ENCODE data around the gene SERGEF.

SERGEF gene

GRCh38 chr11:17848715-17849114 is 164.1 kb downstream of the SERGEF start:
- no peak overlapping the region for H3K4me3 Mint-ChIP-seq
- no peak overlapping the region for H3K27ac Mint-ChIP-seq
- no peaks in the 10 kb centered on the region for H3K27me3 Mint-ChIP-seq
- no peaks in the 10 kb centered on the region for H3K9me3 Mint-ChIP-seq
- no peak for DNase-seq
- ATAC-seq: no peak
- H3K4me1 Mint-ChIP-seq: no peaks in the 10 kb centered on the region

- ATAC-seq (no peak), DNase-seq (no peak)
- Mint-ChIP-seq H3K9me3 (no peaks in the 10 kb centered on the region), H3K4me1 (no peaks in the 10 kb centered on the region), H3K4me3 (no peak overlapping the region), H3K27ac (no peak overlapping the region), H3K27me3 (no peaks in the 10 kb centered on the region)
Observed at GRCh38 chr11:17846852-17847453, 165.9 kb downstream of the SERGEF start.

GRCh38 chr11:17845431-17845881 is 167.4 kb downstream of the SERGEF start:
- H3K4me1 Mint-ChIP-seq: no peaks in the 10 kb centered on the region
- no peaks in the 10 kb centered on the region for H3K27me3 Mint-ChIP-seq
- H3K27ac Mint-ChIP-seq: peak overlapping the region in 1 of 2 donors; percentile 29
- no peak overlapping the region for H3K4me3 Mint-ChIP-seq
- ATAC-seq (no peak), DNase-seq (no peak)
- no peaks in the 10 kb centered on the region for H3K9me3 Mint-ChIP-seq

DNA sequence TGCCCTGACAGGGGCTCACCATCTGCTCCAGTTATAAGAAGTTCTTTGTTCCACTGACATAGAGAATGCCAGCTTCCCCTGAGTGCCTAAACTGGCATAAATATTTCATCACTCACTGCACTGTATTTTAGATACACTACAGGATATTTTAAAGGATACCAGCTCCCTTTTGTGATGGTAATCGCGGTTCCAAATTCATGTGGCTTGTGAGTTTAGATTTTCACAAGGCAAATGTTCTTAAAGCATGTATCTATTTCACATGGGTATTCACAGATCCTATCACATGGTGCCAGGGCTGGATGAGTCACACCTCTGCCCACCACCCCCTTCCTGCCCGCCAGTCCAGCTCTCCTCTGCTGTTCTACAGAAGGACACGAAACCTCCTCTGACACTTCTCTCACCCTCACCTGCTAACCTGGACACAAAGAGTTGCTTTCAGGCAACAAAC is 172.7 kb downstream of the SERGEF start:
- ATAC-seq (peak; percentile 46), DNase-seq (no peak)
- no peaks in the 10 kb centered on the region for H3K9me3 Mint-ChIP-seq
- H3K27ac Mint-ChIP-seq: no peak overlapping the region
- no peak overlapping the region for H3K4me3 Mint-ChIP-seq
- H3K27me3 Mint-ChIP-seq: no peaks in the 10 kb centered on the region
- H3K4me1 Mint-ChIP-seq: no peaks in the 10 kb centered on the region

DNA sequence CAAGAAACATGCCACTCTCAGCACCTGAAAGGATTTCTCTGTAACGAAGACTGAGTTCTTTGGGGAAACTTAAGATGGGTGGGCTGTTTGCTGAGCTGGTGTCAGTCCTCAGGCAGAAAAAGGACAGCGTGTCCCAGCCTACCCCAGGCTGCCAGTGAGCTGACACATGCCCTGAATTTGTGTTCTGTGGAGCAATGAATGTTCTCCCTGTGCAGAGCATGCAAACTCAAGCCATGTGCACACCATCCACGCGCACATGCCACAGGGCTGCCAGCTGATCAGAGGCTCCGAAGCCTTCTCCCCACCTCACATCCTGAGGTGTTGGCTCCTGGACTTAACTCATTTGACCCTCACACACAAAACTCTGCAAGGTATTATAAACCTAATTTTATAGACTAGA is 173.4 kb downstream of the SERGEF start:
- no peaks in the 10 kb centered on the region for H3K27me3 Mint-ChIP-seq
- no peaks in the 10 kb centered on the region for H3K4me1 Mint-ChIP-seq
- no peak for ATAC-seq
- H3K27ac Mint-ChIP-seq: no peak overlapping the region
- DNase-seq: no peak
- H3K4me3 Mint-ChIP-seq: no peak overlapping the region
- H3K9me3 Mint-ChIP-seq: no peaks in the 10 kb centered on the region

- DNase-seq (no peak), ATAC-seq (no peak)
- peak overlapping the region in 1 of 2 donors; percentile 6 for H3K27ac Mint-ChIP-seq
- H3K27me3 Mint-ChIP-seq: no peaks in the 10 kb centered on the region
- H3K4me3 Mint-ChIP-seq: no peak overlapping the region
- no peaks in the 10 kb centered on the region for H3K9me3 Mint-ChIP-seq
- H3K4me1 Mint-ChIP-seq: no peaks in the 10 kb centered on the region
Observed at GRCh38 chr11:17838102-17838501, 174.7 kb downstream of the SERGEF start.

DNA sequence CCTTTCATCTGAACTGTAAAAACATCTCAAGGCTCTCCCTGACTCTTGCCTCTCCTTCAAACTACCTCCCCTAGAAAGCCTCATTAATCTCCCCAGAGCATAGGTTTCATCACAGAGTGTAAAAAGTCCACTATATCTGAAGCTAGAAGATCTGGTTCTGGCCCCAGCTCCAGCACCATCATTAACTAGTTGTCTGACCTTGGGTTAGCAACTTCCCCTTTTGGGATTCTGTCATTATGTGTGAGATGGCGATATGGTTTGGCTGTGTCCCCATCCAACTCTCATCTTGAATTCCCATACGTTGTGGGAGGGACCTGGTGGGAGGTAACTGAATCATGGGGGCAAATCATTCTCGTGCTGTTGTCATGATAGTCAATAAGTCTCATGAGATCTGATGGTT is 181.0 kb downstream of the SERGEF start:
- H3K4me1 Mint-ChIP-seq: no peaks in the 10 kb centered on the region
- H3K4me3 Mint-ChIP-seq: no peak overlapping the region
- DNase-seq (no peak), ATAC-seq (no peak)
- no peaks in the 10 kb centered on the region for H3K27me3 Mint-ChIP-seq
- no peak overlapping the region for H3K27ac Mint-ChIP-seq
- H3K9me3 Mint-ChIP-seq: no peaks in the 10 kb centered on the region

DNA sequence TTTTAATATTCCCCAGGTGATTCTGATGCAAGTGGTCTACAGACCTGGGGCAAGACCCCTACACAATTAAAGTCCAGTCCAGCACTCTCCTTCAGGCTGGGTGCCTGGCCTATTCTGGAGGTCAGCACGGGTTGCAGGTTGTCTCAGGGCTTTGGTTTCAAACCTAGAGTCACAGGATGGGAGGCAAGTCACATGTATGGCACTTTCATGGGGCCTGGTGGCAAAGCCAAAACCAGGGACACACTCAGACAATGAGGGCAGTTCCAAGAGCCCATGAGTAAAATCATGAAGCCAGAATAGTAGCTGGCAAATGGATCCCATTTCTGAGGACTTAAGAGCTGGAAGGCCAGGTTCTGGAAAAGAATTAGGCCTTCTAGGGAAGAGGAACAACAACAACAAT is 181.6 kb downstream of the SERGEF start:
- DNase-seq (no peak), ATAC-seq (no peak)
- no peaks in the 10 kb centered on the region for H3K9me3 Mint-ChIP-seq
- H3K4me1 Mint-ChIP-seq: no peaks in the 10 kb centered on the region
- no peaks in the 10 kb centered on the region for H3K27me3 Mint-ChIP-seq
- H3K4me3 Mint-ChIP-seq: no peak overlapping the region
- no peak overlapping the region for H3K27ac Mint-ChIP-seq

DNA sequence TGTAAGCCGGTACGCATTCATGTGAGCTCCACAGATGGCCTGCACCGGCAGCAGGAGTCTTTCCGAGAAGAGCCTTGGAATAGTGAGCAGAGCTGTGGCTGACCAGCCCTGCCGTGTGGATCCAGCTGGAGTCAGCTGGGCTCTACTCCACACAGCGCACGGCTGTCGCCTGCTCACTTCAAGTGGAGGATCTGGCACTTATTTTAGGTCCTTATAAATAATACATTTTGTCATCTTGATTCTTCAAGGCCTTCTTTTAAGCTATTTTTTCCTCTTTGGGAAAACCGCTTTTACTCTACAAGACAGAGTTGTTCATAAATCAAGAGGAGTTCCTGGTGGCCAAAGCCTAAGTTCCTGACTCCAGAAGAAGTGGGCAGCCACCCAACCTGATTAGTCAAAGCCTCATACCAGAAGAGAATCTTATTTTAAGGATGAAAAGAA is 184.5 kb downstream of the SERGEF start:
- H3K4me3 Mint-ChIP-seq: no peak overlapping the region
- no peak for DNase-seq
- peak overlapping the region in 1 of 2 donors; percentile 28 for H3K27ac Mint-ChIP-seq

DNA sequence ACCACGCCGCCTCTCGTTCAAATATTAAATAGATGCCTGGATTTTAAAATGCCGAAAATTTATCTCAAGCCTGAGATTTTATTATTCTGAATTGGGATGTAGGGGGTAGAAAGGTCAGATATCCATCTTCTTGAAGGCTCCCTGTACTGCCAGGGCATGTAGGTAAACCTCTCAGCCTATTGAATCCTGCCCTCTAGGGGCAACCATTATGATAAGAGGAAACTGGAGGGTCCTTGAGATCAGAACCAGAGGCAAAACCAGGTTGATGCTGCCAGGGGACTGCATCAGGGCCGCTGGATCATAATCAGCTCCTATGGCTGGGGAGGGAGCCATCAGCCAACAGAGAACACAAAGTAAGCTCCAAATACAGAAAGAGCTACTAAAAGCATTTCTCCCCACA is 185.8 kb downstream of the SERGEF start:
- ATAC-seq (no peak), DNase-seq (no peak)
- Mint-ChIP-seq H3K9me3 (no peaks in the 10 kb centered on the region), H3K27me3 (no peaks in the 10 kb centered on the region), H3K4me3 (no peak overlapping the region), H3K27ac (no peak overlapping the region), H3K4me1 (no peaks in the 10 kb centered on the region)

More for the DNA sequence above, 184.5 kb downstream of the SERGEF start:
- H3K27me3 Mint-ChIP-seq: no peaks in the 10 kb centered on the region
- H3K9me3 Mint-ChIP-seq: no peaks in the 10 kb centered on the region
- no peak for ATAC-seq
- H3K4me1 Mint-ChIP-seq: no peaks in the 10 kb centered on the region

DNA sequence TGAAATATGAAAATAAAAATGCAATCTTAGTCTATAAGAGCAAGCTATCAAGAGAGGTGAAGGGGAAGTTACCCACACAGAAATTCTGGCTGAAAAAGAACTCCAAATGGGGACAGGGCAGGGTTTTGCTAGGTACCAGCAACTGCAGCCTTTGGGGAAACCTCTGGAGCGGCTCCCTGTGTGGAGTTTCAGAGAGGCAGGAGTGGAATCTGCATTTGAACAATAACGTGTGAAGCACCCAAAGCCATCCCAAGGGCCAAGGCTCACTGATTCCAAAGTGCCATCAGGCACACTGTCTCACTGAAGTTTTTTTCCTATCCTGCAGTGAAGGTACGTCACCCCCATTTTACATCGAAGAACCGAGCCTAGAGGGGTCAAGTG is 190.5 kb downstream of the SERGEF start:
- DNase-seq (no peak), ATAC-seq (no peak)
- Mint-ChIP-seq H3K4me3 (no peak overlapping the region), H3K27me3 (no peaks in the 10 kb centered on the region), H3K27ac (no peak overlapping the region), H3K9me3 (no peaks in the 10 kb centered on the region), H3K4me1 (peaks cover 6% of the 10 kb centered on the region)

GRCh38 chr11:17821648-17822400 is 191.0 kb downstream of the SERGEF start:
- no peak overlapping the region for H3K27ac Mint-ChIP-seq
- H3K4me1 Mint-ChIP-seq: peaks cover 6% of the 10 kb centered on the region
- H3K9me3 Mint-ChIP-seq: no peaks in the 10 kb centered on the region
- no peak for ATAC-seq
- H3K27me3 Mint-ChIP-seq: no peaks in the 10 kb centered on the region
- no peak for DNase-seq
- no peak overlapping the region for H3K4me3 Mint-ChIP-seq

DNA sequence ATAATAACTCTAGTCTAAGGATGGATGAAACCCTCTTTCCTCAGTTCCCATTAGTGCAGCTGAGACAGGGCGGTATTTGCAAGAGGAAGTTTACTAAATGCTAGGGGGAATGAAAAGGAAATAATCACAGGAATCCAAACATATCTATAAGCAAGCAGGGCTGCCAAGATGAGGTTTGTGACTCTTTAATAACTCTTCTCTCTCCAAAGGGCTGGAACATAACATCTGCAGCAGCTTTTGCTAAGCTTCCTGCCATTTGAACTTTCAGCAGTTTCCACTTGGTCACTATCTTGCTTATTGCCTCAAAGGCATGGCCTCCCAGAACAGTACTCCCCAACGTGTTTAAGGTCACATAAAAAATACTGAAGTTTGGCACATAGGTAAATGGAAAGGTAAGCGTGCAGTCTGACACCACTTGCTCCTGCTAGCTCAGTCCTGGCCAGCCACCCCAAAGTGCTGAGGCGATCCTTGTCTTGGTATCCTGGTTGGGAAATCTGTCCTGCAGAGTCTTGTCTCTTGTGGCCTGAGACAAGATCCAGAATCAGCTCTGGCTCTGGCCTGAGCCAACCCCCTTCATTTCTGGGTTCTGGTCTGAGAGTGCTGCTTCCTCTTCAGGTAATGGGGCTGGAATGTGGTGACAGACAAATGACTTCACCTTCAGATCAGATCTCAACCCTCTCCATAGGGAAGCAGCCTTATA is 196.5 kb downstream of the SERGEF start:
- no peaks in the 10 kb centered on the region for H3K27me3 Mint-ChIP-seq
- ATAC-seq (no peak), DNase-seq (no peak)
- H3K4me1 Mint-ChIP-seq: peaks cover 6% of the 10 kb centered on the region
- H3K9me3 Mint-ChIP-seq: no peaks in the 10 kb centered on the region
- H3K4me3 Mint-ChIP-seq: no peak overlapping the region
- H3K27ac Mint-ChIP-seq: no peak overlapping the region

DNA sequence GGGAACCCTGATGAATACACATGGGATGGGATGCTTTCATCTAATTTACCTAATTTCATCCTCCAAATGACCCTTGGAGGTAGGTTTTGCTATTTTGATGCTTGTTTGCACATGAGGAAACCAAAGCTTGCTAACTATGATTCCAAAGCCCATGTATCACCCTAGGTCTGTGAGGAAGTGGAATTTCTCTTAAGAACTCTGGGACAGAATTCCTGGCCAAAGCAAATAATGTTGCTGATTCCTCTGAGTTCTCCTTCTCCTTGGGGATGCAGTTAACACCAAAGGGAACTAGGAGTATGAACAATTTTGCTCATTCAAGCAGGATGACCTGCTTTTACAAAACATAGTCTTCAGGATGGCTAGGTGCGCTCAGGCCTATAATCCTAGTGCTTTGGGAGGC is 198.3 kb downstream of the SERGEF start:
- no peaks in the 10 kb centered on the region for H3K27me3 Mint-ChIP-seq
- no peak for DNase-seq
- H3K4me1 Mint-ChIP-seq: peaks cover 6% of the 10 kb centered on the region
- H3K27ac Mint-ChIP-seq: no peak overlapping the region
- H3K4me3 Mint-ChIP-seq: no peak overlapping the region
- H3K9me3 Mint-ChIP-seq: no peaks in the 10 kb centered on the region
- ATAC-seq: no peak

- DNase-seq (no peak), ATAC-seq (no peak)
- no peaks in the 10 kb centered on the region for H3K27me3 Mint-ChIP-seq
- H3K9me3 Mint-ChIP-seq: no peaks in the 10 kb centered on the region
- no peak overlapping the region for H3K27ac Mint-ChIP-seq
- H3K4me1 Mint-ChIP-seq: peaks cover 1% of the 10 kb centered on the region
- no peak overlapping the region for H3K4me3 Mint-ChIP-seq
Observed at GRCh38 chr11:17813391-17814059, 199.3 kb downstream of the SERGEF start.

- ATAC-seq (no peak), DNase-seq (no peak)
- Mint-ChIP-seq H3K4me1 (no peaks in the 10 kb centered on the region), H3K27ac (no peak overlapping the region), H3K4me3 (no peak overlapping the region), H3K9me3 (no peaks in the 10 kb centered on the region), H3K27me3 (no peaks in the 10 kb centered on the region)
Observed at GRCh38 chr11:17812865-17813187, 200.0 kb downstream of the SERGEF start.

Measured in stimulated activated naive CD8-positive, alpha-beta T cell treated with anti-CD3 and anti-CD28 coated beads, Interleukin-15, amount 100 ng/mL, for 72 hours (primary cell).